GM19193 (cell line): Measurements from ENCODE around the gene MYO19.

Experiments
- POLR2A ChIP-seq: IDR thresholded peaks from 4 replicates; pipeline ENCODE4 v1.6.1; 2011; ENCODE audit not compliant: insufficient read depth, insufficient read length; ENCODE audit errors: extremely low read depth

MYO19 gene

GRCh38 chr17:36510636-36511035, 24.0 kb downstream of the MYO19 start:
- no peak for TF ChIP-seq POLR2A

- TF ChIP-seq POLR2A: no peak
Observed at GRCh38 chr17:36509272-36509985, 25.2 kb downstream of the MYO19 start.

- no peak for TF ChIP-seq POLR2A
Observed at GRCh38 chr17:36507266-36507665, 27.4 kb downstream of the MYO19 start.

- TF ChIP-seq POLR2A: no peak
Observed at GRCh38 chr17:36506831-36507230, 27.8 kb downstream of the MYO19 start.

GRCh38 chr17:36506249-36506826, 28.3 kb downstream of the MYO19 start:
- no peak for TF ChIP-seq POLR2A

- TF ChIP-seq POLR2A: no peak
Observed at GRCh38 chr17:36505171-36505570, 29.5 kb downstream of the MYO19 start.

GRCh38 chr17:36504156-36504545, 30.5 kb downstream of the MYO19 start:
- no peak for TF ChIP-seq POLR2A

- no peak for TF ChIP-seq POLR2A
Observed at GRCh38 chr17:36503456-36504155, 31.1 kb downstream of the MYO19 start.

- no peak for TF ChIP-seq POLR2A
Observed at GRCh38 chr17:36501963-36502362, 32.7 kb downstream of the MYO19 start.

GRCh38 chr17:36501351-36501750, 33.3 kb downstream of the MYO19 start:
- TF ChIP-seq POLR2A: no peak

- no peak for TF ChIP-seq POLR2A
Observed at GRCh38 chr17:36500745-36501225, 33.9 kb downstream of the MYO19 start.

GRCh38 chr17:36498560-36499300, 35.9 kb downstream of the MYO19 start:
- no peak for TF ChIP-seq POLR2A

- TF ChIP-seq POLR2A: no peak
Observed at GRCh38 chr17:36498155-36498554, 36.5 kb downstream of the MYO19 start.

- TF ChIP-seq POLR2A: no peak
Observed at GRCh38 chr17:36496018-36496789, 38.5 kb downstream of the MYO19 start.
